GM20000 (cell line): ENCODE data around the gene DHH.

Experiments
- DNase-seq: peaks from one replicate; pipeline ENCODE4 v3.0.0; 2012; ENCODE audit warnings: low spot score
- CTCF ChIP-seq: IDR thresholded peaks from 2 replicates; pipeline ENCODE4 v1.5.1; 2012; ENCODE audit warnings: mild to moderate bottlenecking, control low read depth; ENCODE audit errors: extremely low read depth, missing control alignments

DHH gene

GRCh38 chr12:49040364-49040855, 54.2 kb downstream of the DHH start:
- no peak for TF ChIP-seq CTCF
- DNase-seq: no peak

GRCh38 chr12:49039421-49040363, 54.9 kb downstream of the DHH start:
- no peak for DNase-seq
- no peak for TF ChIP-seq CTCF

- no peak for TF ChIP-seq CTCF
- no peak for DNase-seq
Observed at GRCh38 chr12:49038291-49038955, 56.2 kb downstream of the DHH start.

GRCh38 chr12:49037947-49038237, 56.7 kb downstream of the DHH start:
- TF ChIP-seq CTCF: no peak
- no peak for DNase-seq

- no peak for TF ChIP-seq CTCF
Observed at GRCh38 chr12:49037111-49037946, 57.3 kb downstream of the DHH start.

More at GRCh38 chr12:49037111-49037946, 57.3 kb downstream of the DHH start:
- DNase-seq: no peak
